Lung (tissue), 12 donors: ENCODE measurements around the gene TOB2. TPM values are rescaled to one million over a fixed set of nuclear protein-coding genes. Genes with fewer than 3 reads are reported as not detected.
A peak's percentile ranks its signal among the peaks of the same experiment; 100 is the strongest.

ENCODE experiments used
- ATAC-seq: fragments of 200-7000 bp; cut with Tn5 transposase; one replicate; pipeline ENCODE4 v1.9.1; 2020; ENCODE audit warnings: moderate number of reproducible peaks; ENCODE audit not compliant: insufficient read depth, low FRiP score
- DNase-seq, 3 donors: peaks; one replicate each; pipeline ENCODE4 v3.0.0-alpha.2; 2013 to 2017
- H3K27ac ChIP-seq, 2 donors: one replicate each; pipeline ENCODE4 v1.5.1; 2013; ENCODE audit warnings: mild to moderate bottlenecking in 2 of 2, moderate library complexity in 2 of 2, control low read depth in 1 of 2, inconsistent platforms in 1 of 2, low read depth in 1 of 2, low read length in 1 of 2
- H3K27me3 ChIP-seq, 3 donors: one replicate each; pipeline ENCODE4 v1.5.1; 2013; ENCODE audit warnings: low read length in 2 of 3; ENCODE audit not compliant: control insufficient read depth in 3 of 3, insufficient read depth in 3 of 3
- H3K36me3 ChIP-seq, 4 donors: one replicate each; pipeline ENCODE4 v1.5.1; 2013; ENCODE audit warnings: low read length in 4 of 4, mild to moderate bottlenecking in 1 of 4, moderate library complexity in 1 of 4; ENCODE audit not compliant: control insufficient read depth in 4 of 4, insufficient read depth in 4 of 4
- H3K4me1 ChIP-seq, 5 donors: one replicate each; pipeline ENCODE4 v1.5.1; 2013; ENCODE audit warnings: low read length in 5 of 5, mild to moderate bottlenecking in 2 of 5, moderate library complexity in 1 of 5; ENCODE audit not compliant: control insufficient read depth in 5 of 5, insufficient read depth in 5 of 5
- H3K4me3 ChIP-seq: one replicate; pipeline ENCODE4 v1.5.1; 2013; ENCODE audit warnings: mild to moderate bottlenecking, control low read depth, moderate library complexity
- H3K9ac ChIP-seq, 2 donors: one replicate each; pipeline ENCODE4 v1.5.1; 2013; ENCODE audit warnings: low read length in 2 of 2, control low read depth in 1 of 2; ENCODE audit not compliant: insufficient read depth in 1 of 2
- H3K9me3 ChIP-seq, 4 donors: one replicate each; pipeline ENCODE4 v1.5.1; 2013; ENCODE audit warnings: low read length in 3 of 4, mild to moderate bottlenecking in 1 of 4, moderate library complexity in 1 of 4; ENCODE audit not compliant: control insufficient read depth in 4 of 4, insufficient read depth in 3 of 4
- WGBS, 2 donors: extraction: QIAGEN DNeasy Blood & Tissue Kit; methylation state at CpG; one replicate each; pipeline ENCODE4 v1.1.7; 2013; 5-methylcytosine and 5-hydroxymethylcytosine counted together
- polyA plus RNA-seq, 2 donors: library from polyadenylated mRNA; stranded (reverse); fragments of 200-250 nt; gene quantifications; one replicate each; pipeline ENCODE4 v1.2.1, GENCODE V29; 2013
- total RNA-seq, 2 donors: library from RNA; depleted of rRNA in 1 of 2; stranded (reverse); fragments of >200 nt in 1 of 2; gene quantifications; one replicate each; pipeline ENCODE4 v1.2.1, GENCODE V29; 2014 to 2021
- TF ChIP-seq, protein P1 (sequence below): IDR thresholded peaks from 2 replicates; pipeline ENCODE4 v1.5.1; 2012; ENCODE audit warnings: mild to moderate bottlenecking; ENCODE audit errors: control extremely low read depth, extremely low read depth
- donor health status: control.
- donor health status: control.
- donor health status: Bipolar disorder and iron deficiency.
- donor health status: healthy.
- donor health status: DM: yes; HTN: yes; CAD: no.

The TOB2 gene
- total and polyA plus RNA-seq, 4 donors, result 15.4 to 46.7 (median 23.5) TPM

DNA sequence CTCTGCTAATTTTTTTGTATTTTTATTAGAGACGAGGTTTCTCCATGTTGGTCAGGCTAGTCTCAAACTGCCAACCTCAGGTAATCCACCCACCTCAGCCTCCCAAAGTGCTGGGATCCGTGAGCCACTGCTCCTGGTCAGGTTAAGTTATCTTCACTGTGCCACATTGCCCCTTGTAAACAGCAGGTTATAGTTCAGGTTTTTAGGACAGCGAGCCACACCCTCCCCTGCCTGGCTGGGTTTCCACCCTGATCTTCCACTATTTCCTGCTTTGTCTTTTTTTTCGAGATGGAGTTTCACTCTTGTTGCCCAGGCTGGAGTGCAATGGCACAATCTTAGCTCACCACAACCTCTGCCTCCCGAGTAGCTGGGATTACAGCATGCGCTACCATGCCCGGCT lies 38.4 kb upstream of the TOB2 start:
- Histone ChIP-seq H3K4me3 (no peak overlapping the region), H3K27me3 (no peaks in the 10 kb centered on the region), H3K27ac (peak overlapping the region in 1 of 2 donors; percentile 42), H3K4me1 (peaks cover 0 to 31% (median 16%) of the 10 kb centered on the region in 5 donors), H3K9ac (no peak overlapping the region), H3K36me3 (no peaks in the 10 kb centered on the region), H3K9me3 (no peaks in the 10 kb centered on the region)
- TF ChIP-seq, protein P1, sequence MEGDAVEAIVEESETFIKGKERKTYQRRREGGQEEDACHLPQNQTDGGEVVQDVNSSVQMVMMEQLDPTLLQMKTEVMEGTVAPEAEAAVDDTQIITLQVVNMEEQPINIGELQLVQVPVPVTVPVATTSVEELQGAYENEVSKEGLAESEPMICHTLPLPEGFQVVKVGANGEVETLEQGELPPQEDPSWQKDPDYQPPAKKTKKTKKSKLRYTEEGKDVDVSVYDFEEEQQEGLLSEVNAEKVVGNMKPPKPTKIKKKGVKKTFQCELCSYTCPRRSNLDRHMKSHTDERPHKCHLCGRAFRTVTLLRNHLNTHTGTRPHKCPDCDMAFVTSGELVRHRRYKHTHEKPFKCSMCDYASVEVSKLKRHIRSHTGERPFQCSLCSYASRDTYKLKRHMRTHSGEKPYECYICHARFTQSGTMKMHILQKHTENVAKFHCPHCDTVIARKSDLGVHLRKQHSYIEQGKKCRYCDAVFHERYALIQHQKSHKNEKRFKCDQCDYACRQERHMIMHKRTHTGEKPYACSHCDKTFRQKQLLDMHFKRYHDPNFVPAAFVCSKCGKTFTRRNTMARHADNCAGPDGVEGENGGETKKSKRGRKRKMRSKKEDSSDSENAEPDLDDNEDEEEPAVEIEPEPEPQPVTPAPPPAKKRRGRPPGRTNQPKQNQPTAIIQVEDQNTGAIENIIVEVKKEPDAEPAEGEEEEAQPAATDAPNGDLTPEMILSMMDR, result no peak
- ATAC-seq (no peak), DNase-seq (no peak)
- WGBS, 2 donors, result 62 to 73% methylated on average over 7 of the region's 7 CpGs

- H3K9me3 ChIP-seq, result no peaks in the 10 kb centered on the region
- no peak overlapping the region for H3K9ac ChIP-seq
- no peak for ATAC-seq
- peaks cover 0 to 25% (median 14%) of the 10 kb centered on the region in 5 donors for H3K4me1 ChIP-seq
- H3K27me3 ChIP-seq, result no peaks in the 10 kb centered on the region
- no peak for DNase-seq
- H3K36me3 ChIP-seq, result peaks cover 0 to under 1% (median 0%) of the 10 kb centered on the region in 4 donors
- peak overlapping the region in 1 of 2 donors; percentile 86 for H3K27ac ChIP-seq
- H3K4me3 ChIP-seq, result no peak overlapping the region
- TF ChIP-seq, protein P1, result no peak
- 33 to 49% methylated on average over 2 of the region's 2 CpGs for WGBS, 2 donors
Measured at GRCh38 chr22:41482319-41482935, 35.8 kb upstream of the TOB2 start.

DNA sequence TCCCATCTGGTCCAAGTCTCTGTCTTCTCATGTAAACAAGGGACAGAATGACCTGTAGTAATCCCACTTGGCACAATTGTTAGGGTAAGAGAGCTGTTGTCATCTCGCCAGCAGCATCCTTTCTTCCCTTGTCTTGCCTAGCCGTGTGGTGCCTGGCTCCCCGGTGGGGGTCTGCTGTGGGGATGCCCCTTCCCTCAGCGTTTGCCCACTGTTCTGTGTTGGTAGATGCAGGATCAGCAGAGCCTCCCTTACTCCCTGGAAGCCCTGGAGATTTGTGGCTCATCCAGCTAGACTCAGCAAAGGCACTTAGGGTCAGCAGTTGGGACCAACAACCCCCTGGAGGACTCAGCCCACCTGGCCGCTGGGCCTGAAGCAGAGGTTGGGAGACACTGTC lies 35.3 kb upstream of the TOB2 start:
- TF ChIP-seq, protein P1, result no peak
- Histone ChIP-seq H3K27ac (peak overlapping the region in 1 of 2 donors; percentile 86), H3K27me3 (no peaks in the 10 kb centered on the region), H3K4me3 (no peak overlapping the region), H3K9ac (no peak overlapping the region), H3K9me3 (no peaks in the 10 kb centered on the region), H3K36me3 (peaks cover 0 to 2% (median 0%) of the 10 kb centered on the region in 4 donors), H3K4me1 (peaks cover 0 to 21% (median 9%) of the 10 kb centered on the region in 5 donors)
- DNase-seq (no peak), ATAC-seq (no peak)
- 66 to 81% methylated on average over 5 of the region's 5 CpGs for WGBS, 2 donors
